HG03060 (cell line): ENCODE results near the gene DAB2IP.

Source experiments
- ATAC-seq: cut with Tn5 transposase; IDR thresholded peaks from one replicate; pipeline ENCODE4 v1.9.1; 2021; ENCODE audit warnings: low read depth, moderate number of reproducible peaks; ENCODE audit not compliant: unreplicated experiment

The DAB2IP gene

DNA sequence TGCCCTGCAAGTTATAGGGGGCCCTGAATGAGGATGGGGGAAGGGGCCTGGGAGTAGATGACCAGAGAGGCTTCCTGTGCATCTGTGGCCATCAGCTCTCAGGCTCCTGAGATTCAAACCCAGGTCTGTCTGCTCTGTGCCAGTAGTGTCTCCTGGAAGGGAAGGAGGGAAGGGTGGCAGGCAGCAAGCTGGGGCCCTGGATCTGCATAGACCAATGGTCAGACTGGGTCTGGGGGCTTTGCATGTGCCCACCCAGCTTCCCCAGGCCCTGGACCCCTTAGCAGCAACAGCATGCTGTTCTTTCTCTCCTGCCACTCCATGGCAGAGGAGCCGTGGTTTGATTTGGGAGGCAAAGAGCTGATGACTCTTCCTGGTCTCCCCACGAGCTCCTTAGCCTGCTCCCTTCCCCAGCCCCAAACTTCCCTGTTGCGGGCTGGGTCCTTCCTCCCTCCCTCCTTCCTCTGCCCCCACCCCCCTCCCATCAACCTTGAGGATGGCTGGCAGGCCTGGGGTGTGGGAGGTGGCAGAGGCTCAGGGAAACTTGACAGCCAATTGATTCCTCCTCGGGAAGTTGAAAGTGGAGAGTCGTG is 31.6 kb downstream of the DAB2IP start:
- no peak for ATAC-seq

DNA sequence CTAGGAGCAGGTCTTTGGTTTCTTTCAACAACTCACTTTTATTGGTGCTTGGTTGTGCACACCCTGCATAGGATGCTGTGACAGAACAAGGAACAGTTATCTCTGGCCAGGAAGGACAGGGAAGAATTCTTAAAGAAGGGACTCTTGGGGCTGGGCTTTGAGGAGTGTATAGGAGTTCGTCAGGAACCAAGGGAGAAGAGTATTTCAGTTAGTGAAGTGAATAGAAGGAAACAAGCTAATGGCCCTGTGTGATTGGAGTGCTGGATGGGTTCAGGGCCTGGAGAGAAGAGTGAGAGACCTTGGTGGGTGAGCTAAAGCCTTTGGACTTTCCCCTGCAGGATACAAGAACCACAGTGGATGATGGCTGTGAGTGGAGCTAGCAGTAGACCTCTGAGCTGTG is 32.2 kb downstream of the DAB2IP start:
- ATAC-seq: no peak

DNA sequence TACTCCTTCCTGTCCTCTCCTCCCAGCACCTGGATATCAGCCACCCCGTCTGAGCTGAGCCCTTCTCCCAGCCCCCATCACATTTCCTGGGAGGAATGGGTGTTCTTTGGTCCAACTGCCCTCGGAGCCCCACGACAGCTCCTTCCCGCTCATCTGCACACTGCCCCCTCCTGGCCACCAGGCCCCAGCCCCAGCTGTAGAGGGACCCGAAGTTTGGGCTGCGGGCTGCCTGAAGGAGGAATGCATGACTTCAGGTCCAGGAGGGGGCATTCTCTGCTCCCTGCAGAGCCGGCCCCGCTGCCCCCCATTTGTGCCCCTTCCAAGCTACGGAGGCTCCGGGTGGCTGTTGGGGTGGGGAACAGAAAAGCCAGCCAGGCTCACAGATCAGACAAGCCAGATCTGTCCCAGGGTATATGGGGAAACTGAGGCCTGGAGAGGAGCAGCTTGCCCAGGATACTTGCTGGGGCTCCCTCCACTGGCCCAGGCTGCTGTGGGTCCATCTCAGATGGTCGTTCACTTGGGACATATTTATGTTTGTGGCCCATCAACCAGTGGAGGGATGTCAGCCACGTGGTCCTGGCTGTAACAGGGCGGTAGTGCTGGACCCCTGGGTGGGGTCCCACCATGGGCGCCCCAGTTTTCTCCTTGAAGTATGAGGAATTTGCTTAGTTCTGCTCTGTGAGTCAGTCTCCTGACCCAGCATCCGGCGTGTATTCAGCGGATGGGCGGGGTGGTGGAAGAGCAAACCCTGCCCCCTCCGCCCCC is 33.1 kb downstream of the DAB2IP start:
- no peak for ATAC-seq

DNA sequence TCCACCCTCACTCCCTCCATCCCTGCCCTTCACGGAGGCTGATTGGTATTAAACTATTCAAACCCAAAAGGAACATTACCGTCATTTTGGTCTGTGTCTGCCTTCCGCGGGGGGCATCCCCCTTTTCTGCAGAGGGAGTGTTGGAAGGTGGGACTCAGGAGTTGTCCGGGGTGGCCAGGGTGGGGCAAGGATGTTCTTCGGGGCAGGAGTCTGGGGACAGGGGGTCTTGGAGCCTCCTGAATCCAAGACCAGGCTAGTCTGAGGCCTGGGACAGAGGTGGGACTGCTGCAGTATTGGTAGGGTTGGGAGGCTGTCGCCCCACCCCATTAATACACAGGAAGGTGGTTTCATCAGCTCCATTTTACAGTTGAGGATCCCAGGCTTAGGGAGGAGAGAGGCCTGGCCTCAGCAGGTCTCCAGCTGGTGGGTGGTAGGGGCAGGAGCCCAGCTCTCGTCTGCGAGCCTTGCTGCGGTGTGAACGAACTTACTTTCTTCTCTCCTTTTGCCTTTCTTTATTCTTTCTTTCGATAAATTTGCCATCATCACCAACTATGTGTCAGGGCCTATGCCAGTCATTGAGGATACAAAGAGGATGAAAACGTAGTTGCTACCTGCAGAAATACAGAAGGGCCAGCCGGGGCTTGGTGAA is 33.8 kb downstream of the DAB2IP start:
- no peak for ATAC-seq

DNA sequence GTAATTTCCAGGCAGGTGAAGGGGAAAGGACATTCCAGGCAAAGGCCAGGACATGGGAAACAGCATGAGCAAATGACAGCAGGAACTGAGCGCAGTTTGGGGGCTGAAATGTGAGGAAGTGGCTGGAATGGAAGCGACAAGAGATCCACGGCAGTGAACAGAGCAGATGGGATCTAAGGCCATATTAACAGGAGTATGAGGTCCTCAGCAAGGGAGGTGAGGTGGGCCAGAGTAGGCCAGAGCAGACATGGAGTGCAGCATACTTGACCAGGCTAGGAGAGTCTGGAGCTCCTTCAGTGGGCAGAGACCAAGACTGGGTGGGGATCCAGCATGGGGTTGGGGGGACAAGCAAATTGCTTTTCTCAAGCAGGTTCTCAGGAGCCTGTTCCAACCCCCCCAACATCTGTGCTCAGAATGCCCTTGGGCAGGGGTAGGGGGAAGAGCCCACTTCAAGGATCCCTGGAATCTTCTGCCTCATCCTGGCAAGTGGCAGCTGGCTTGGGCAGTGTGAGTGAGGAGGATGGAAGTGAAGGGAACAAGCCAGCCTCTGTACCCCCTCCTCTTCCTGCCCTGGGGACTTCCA is 34.5 kb downstream of the DAB2IP start:
- no peak for ATAC-seq

DNA sequence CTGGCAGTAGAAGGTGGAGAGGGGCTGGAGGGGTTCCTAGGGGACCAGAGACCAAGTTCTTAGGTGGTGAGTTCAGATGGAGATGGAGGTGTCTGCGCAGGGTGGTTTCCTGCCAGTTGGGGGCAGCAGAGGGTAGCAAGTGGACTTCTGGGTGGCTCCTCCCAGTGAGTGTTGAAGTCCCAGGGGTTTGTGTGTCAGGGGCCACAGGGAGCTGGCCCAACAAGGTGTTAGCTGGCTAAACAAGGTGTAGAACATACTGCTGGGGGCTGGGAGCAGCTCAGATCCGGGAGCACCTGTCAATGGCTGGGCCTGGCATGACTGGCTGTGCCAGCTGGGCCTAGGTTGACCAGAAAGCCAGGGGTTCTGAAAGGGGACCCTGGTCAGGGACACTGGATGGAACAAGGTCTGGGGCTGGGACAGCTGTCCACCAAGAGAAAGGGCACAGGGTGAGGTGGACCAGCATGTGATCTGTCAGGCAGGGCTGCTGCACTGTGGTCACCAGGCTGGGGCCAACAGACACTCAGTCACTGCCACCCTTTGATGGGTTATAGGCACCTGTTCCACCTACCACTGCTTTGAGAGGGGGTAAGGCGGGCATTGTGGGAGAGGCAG is 35.6 kb downstream of the DAB2IP start:
- ATAC-seq: no peak

DNA sequence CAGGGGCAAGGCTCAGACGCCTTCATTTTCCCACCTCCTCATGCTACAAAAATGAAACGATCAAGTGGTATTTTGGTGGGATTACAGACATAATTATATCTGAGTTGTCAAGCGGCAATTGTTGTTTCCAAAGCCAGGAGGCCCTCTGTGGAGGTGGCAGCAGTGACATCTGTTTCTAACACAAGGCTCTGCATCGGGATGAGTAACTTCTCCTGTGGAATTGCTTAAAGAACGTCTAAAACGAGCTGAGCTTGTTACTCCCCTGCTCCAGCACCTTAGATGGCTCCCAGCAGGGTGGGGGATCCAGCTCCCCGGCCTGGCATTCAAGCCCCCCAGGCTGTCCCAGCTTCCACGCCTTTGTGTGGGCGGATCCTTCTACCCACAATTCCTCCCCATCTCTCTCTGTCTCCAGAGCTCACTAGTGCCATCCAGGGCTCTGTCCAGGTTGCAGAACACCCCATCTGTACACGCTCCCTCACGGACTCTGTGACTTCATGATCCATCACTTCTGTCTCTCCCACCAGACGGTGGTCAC is 36.8 kb downstream of the DAB2IP start:
- no peak for ATAC-seq

DNA sequence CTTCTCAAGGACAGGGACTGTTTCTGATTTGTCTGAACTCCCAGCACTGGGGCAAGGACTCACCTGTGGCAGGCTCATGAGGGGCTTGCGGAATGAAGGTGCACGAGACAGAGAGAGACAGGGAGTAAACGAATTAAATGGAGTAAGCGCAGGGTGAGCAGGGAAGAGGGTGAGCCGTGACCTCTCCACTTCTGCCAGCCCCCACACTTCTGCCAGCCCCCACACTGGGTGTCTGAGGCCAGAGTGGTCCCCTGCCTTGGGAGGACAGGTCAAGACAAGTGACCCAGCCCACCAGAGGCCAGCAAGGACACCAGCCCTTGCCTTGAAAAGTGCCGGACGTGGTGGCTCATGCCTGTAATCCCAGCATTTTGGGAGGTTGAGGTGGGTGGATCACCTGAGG is 37.2 kb downstream of the DAB2IP start:
- ATAC-seq: no peak

DNA sequence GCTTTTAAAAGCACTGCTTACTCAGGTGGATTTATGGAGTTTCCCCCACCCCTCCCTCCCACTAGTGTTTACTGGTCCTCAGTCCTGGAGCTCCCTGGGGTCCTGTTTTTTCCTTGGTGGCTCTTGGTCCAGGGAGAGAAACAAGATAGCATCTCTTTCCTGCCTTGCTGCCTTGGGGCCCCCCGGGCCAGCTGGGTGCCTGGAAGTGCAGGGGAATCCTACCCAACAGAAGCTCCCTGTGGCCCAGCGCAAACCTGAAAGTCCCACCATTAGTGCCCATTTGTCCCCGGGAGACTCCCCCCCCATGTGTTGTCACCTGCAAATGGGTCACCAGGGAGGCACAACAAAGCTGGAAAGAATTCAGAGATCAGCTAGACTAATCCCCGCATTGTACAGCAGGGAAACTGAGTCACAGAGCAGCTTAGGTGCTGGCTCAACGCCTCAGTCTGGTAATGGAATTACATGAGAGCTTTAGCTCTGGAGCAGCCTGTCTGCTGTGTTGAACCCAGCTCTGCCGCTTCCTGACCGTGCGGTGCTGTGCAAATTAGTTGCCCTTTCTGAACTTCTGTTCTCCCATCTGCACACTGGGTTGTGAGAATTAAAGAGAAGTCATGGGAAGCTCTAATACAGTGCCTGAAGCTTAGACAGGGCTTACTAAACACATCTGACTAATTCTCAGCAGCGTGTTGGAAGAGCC is 38.2 kb downstream of the DAB2IP start:
- ATAC-seq: no peak

DNA sequence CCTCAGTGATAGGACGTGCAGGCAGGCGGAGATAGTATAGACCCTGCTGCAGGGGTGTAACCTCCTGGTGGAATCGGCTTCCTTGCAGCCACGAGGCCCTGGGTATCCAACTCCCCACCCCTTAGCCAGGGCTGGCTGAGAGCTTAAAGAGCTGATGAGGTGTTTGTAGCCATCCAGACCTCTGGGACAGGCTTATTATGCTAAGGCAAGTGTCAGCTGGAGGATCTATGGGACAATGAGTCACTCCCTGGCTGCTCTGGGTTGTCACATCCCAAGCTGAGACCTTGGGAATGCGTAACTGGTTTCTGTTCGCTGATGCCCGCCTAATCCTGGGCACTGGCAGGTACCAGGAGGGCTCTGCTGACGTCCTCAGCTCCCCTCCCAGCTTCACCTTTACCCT is 38.9 kb downstream of the DAB2IP start:
- ATAC-seq: no peak

DNA sequence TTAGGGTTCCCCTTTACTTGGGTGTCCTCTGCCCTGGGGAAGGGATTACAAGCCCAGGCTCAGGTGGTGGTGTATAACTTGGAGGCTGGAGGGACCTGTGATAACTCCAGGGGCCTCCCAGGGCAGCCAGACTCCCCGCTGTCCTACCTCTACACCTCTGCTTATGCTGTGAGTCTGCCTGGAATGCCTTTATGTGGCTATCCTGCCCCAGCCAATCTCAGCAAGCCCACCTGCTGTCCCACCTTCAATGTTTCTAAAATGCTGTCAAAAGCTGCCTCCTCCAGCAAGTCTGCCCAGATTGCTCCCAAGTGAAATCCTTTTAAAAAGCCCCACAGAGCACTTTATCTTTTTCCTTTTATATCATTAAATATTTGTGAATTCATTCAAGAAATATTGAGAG is 39.3 kb downstream of the DAB2IP start:
- no peak for ATAC-seq

DNA sequence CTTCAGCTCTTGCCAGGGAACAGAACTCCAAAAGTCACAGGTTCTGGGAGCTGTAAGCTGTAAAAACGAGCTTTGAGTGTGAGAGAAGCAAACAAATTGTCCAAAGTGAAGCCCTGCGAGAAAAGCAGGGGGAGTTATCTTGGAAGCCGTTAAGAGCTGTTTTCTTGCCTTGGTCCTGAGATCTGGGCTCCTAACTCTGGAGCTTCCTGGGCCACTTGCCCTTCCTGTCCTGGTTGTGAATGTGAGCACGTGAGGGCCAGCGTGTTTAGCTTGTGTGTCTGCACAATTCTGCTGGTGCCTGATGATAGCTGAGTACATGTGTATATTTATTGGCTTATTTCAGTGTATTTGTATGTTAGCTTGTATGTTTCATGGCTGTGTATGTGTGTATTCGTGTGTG is 40.5 kb downstream of the DAB2IP start:
- ATAC-seq: no peak

DNA sequence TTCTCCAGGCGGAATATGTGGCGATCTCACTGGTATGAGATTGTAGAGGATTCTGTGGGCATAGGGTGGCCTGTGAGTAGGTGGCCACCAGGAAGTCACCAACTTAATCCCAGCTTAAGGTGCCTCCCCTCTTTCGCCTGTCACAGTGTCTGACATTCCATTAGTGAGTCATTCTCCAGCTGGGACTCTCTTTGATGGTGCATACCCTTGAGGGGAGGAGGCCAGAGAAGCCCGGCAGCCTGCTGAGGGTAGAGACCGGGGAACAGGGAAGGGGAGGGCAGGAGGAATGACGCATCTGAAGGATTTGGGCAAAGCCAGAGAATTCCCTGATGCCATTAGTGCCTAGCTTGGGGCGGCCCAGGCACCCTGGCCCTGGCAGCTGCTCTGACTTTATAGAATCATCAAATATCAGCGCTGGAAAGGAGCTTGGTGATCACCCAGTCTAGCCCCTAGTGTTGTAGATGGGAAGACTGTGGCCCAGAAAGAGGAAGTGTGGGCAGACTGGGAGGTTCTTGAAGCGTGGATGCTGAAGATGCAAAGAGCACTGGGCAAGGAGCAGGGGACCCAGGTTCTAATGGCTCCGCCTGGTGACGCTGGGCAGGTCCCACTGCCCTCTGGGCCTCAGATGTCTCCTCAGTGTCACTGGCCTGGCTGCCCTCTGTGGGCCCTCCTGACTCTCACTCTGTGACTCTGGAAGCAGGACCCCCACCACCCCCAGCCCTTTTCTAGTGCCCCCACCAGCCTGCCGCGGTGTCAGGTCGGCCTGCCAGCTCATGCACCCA is 41.4 kb downstream of the DAB2IP start:
- no peak for ATAC-seq

DNA sequence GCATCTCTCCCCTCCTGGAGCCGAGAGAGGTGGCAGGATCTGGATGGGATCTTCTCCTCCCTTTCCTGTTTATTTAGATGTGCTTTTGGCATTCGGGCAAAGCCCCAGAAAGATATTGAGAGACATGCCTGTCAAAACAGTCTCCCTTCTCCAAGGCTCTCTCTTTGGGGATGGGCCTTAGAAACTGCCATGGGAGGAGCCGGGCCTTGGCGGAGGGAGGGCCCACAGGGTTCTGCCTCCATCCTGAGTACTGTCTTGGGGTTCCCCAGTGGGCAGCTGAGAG is 41.9 kb downstream of the DAB2IP start:
- no peak for ATAC-seq

DNA sequence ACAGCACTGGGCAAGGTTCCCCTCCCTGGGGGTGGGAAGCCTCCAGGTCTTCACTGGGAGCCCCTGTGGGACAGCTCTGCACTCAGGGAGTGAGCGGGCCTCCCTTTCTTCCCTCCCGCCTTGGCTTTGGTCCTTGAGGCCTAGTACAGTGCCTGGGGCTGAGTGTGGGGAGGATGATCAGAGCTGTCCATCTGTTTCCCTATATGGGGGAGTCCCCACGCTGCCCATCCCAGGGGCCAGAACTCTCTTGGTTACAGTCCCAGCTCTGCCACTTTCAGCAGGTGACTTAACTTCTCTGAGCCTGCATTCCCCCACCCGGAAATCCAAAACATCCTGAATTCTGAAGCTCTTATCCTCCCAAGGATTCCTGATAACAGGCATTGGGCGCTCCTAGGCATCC is 42.6 kb downstream of the DAB2IP start:
- no peak for ATAC-seq

DNA sequence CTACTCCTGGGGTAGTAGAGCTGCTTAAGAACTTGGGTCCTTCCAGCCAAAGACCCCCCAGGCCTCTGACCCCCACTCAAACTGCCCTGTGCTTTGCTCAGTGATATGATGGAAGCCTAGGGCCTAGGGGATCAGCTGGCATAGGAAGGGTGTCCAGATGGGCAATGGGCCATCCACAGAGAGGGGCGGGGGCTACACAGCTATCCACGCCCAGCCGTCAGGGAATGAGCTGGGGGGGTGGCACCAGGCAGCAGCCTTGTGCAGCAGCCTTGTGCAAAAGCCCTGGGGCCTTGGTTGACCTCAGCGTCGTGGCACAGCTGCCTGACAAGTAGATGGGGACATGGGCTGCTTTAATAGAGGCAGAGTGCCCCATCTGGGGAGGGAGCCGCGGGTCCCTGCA is 43.2 kb downstream of the DAB2IP start:
- ATAC-seq: no peak

DNA sequence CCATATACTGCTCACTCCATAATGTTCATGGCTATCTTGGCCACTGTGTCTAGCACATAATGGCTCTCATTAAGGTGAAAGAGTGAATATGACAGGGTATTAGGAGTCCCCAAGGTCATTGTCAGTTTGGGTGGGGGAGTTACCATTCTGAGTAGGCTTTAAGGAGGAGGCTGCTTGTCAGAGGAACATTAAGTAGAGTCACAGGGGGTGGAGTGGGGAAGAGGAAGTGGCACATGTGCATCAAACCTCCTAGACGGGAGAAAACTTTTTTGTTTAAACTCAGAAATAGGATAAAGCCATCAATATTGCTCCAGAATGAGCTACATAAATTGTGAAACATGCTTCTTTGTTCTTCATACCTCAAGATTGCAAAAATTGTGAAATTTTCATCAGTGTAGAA is 45.5 kb downstream of the DAB2IP start:
- ATAC-seq: no peak

DNA sequence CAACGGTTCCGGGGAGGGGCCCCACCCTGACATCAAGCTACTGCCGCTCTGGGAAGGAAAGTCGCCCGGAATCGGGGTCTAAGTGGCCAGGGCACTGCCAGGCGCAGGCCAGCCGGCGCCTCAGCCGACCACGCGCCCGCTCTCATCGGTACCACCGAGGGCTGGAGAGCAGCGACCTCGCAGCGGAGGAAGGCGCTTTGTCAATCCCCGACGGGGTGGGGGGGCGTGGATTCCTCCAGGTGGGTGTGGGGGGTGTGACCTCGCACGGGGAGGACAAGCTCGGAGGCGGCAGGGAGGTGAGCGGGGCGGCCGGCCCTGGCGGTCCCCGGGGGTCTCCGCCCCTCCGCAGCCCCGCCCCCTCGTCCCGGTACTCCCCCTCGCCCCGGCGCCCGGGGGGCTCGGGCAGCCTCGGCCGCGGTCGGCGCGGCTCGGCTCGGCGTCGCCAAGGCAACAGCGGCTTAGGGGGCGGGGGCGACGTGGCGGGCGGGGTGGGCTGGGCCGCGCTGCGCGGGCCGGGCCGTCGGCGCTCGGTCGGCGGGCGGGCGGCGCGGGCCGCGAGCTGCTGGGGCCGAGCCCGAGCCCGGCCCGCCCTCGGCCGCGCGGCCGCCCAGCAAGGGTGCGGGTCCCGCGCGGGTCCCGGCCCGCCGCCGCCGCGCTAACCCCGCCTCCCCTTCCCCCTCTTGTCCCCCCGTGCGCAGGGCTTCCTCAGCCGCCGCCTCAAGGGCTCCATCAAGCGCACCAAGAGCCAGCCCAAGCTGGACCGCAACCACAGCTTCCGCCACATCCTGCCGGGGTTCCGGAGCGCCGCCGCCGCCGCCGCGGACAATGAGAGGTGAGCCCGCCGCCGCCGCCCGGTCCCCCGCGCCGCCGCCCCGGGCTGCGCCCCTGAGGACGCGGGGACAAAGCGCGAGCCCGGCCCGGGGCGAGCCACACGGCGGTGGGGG is 47.5 kb downstream of the DAB2IP start:
- no peak for ATAC-seq
